Spleen (tissue), 11 donors: ENCODE measurements around the gene GNAT1. TPM values are rescaled to one million over a fixed set of nuclear protein-coding genes. Genes with fewer than 3 reads are reported as not detected.

Experiments used
- DNase-seq: peaks from one replicate; pipeline ENCODE4 v3.0.0-alpha.2; 2020
- H3K27ac ChIP-seq, 8 donors: fragments of 200-600 bp; sonication (generic) in 7 of 8; 1 replicate in 4 of 8; 2 replicates in 4 of 8; pipeline versions ENCODE4 v1.5.0 to v1.8.0; 2016 to 2021; ENCODE audit warnings: inconsistent platforms in 4 of 8, mild to moderate bottlenecking in 4 of 8, moderate library complexity in 1 of 8
- H3K27me3 ChIP-seq, 7 donors: fragments of 200-600 bp; sonication (generic) in 6 of 7; replicated peaks in 1 of 7; 1 replicate in 4 of 7; 2 replicates in 3 of 7; pipeline versions ENCODE4 v1.5.0 to v1.8.0; 2016 to 2021; ENCODE audit warnings: inconsistent platforms in 3 of 7, mild to moderate bottlenecking in 1 of 7
- H3K36me3 ChIP-seq, 6 donors: fragments of 200-600 bp; sonication (generic) in 5 of 6; 1 replicate in 4 of 6; 2 replicates in 2 of 6; pipeline versions ENCODE4 v1.5.0 to v1.8.0; 2016 to 2021; ENCODE audit warnings: inconsistent platforms in 2 of 6
- H3K4me1 ChIP-seq, 6 donors: fragments of 200-600 bp; sonication (generic) in 5 of 6; 1 replicate in 3 of 6; 2 replicates in 3 of 6; pipeline versions ENCODE4 v1.5.0 to v1.8.0; 2016 to 2021; ENCODE audit warnings: inconsistent platforms in 3 of 6
- H3K4me3 ChIP-seq, 8 donors: fragments of 200-600 bp; sonication (generic) in 7 of 8; 1 replicate in 4 of 8; 2 replicates in 4 of 8; pipeline versions ENCODE4 v1.5.0 to v1.8.0; 2016 to 2021; ENCODE audit warnings: inconsistent platforms in 4 of 8, mild to moderate bottlenecking in 4 of 8, moderate library complexity in 2 of 8
- H3K9me3 ChIP-seq, 8 donors: fragments of 200-600 bp; sonication (generic) in 7 of 8; 1 replicate in 4 of 8; 2 replicates in 4 of 8; pipeline versions ENCODE4 v1.5.0 to v1.8.0; 2016 to 2021; ENCODE audit warnings: inconsistent platforms in 4 of 8
- POLR2A ChIP-seq, 3 donors: fragments of 450-650 bp; IDR thresholded peaks; one replicate each; pipeline ENCODE4 v1.5.1; 2017; ENCODE audit warnings: antibody characterized with exemption in 3 of 3, mild to moderate bottlenecking in 1 of 3
- POLR2AphosphoS5 ChIP-seq, 3 donors: sonication (generic); formaldehyde crosslinking; IDR thresholded peaks; one replicate each; pipeline ENCODE4 v1.5.1; 2017; ENCODE audit warnings: antibody characterized with exemption in 3 of 3
- WGBS, 5 donors: extraction: QIAGEN DNeasy Blood & Tissue Kit in 3 of 5; methylation state at CpG; one replicate each; pipeline versions ENCODE4 v1.1.5 to v1.1.7; 2013 to 2018; 5-methylcytosine and 5-hydroxymethylcytosine counted together
- intact Hi-C: fragments of 100-400 bp; cut with DNase I; formaldehyde crosslinking; loops from one replicate; pipeline ENCODE4 v1.15.0; 2023; ENCODE audit warnings: low total_unique reads
- polyA plus RNA-seq, 3 donors: library from polyadenylated mRNA; stranded (reverse); fragments of 200-250 nt; gene quantifications; one replicate each; pipeline ENCODE4 v1.2.1, GENCODE V29; 2013
- total RNA-seq, 7 donors: library from RNA; depleted of rRNA in 3 of 7; stranded (reverse); fragments of >200 nt in 3 of 7; fragmentation: NEBNext Ultra II Directional in 4 of 7; extraction: Animal tissue kit (Norgen Biotek cat#: 25700) in 4 of 7; gene quantifications; one replicate each; pipeline versions ENCODE4 v1.1.0 to v1.2.1, GENCODE V29; 2016 to 2021
- TF ChIP-seq, protein P1 (sequence below), 11 experiments: fragments of 200-600 bp in 7 of 11; fragments of 450-650 bp in 4 of 11; sonication (generic) in 4 of 11; IDR thresholded peaks in 8 of 11; conservative IDR thresholded peaks in 3 of 11; 1 replicate in 7 of 11; 2 replicates in 4 of 11; pipeline versions ENCODE4 v1.4.0 to v1.8.0; 2016 to 2021; ENCODE audit warnings: antibody characterized with exemption in 11 of 11, inconsistent platforms in 4 of 11, mild to moderate bottlenecking in 1 of 11
- donor health status: healthy with polysubstance abuse.
- donor health status: DM: no; HTN: no; CAD: no; lungs with moderate emphysema.
- donor health status: DM: no; HTN: no; CAD: no.
- donor health status: Bipolar disorder and iron deficiency.
- donor health status: healthy.
- donor health status: DM: no; HTN: no; CAD: no.
- donor health status: DM: yes; HTN: yes; CAD: no.

GNAT1 gene
- total and polyA plus RNA-seq, 10 donors, result 0.05 to 0.44 (median 0.18) TPM; not detected in 7

- Histone ChIP-seq H3K4me1 (peaks cover 0 to 13% (median 3%) of the 10 kb centered on the region in 6 donors), H3K9me3 (no peaks in the 10 kb centered on the region), H3K4me3 (no peak overlapping the region), H3K27ac (no peak overlapping the region), H3K27me3 (no peaks in the 10 kb centered on the region), H3K36me3 (peaks cover 0 to 71% (median 21%) of the 10 kb centered on the region in 6 donors)
- DNase-seq, result no peak
- no peak for TF ChIP-seq POLR2AphosphoS5 (IDR thresholded peaks at IDR 0.05)
- TF ChIP-seq POLR2A (IDR thresholded peaks at IDR 0.05), result no peak
- TF ChIP-seq, protein P1, sequence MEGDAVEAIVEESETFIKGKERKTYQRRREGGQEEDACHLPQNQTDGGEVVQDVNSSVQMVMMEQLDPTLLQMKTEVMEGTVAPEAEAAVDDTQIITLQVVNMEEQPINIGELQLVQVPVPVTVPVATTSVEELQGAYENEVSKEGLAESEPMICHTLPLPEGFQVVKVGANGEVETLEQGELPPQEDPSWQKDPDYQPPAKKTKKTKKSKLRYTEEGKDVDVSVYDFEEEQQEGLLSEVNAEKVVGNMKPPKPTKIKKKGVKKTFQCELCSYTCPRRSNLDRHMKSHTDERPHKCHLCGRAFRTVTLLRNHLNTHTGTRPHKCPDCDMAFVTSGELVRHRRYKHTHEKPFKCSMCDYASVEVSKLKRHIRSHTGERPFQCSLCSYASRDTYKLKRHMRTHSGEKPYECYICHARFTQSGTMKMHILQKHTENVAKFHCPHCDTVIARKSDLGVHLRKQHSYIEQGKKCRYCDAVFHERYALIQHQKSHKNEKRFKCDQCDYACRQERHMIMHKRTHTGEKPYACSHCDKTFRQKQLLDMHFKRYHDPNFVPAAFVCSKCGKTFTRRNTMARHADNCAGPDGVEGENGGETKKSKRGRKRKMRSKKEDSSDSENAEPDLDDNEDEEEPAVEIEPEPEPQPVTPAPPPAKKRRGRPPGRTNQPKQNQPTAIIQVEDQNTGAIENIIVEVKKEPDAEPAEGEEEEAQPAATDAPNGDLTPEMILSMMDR (IDR thresholded peaks at IDR 0.05 in 8 of 11, conservative IDR thresholded peaks at IDR 0.05 in 3 of 11), result no peak
- intact Hi-C loops, result loop anchor here (5.0 kb wide), 1 partner anchor 64 kb away; no protein-coding TSS in a partner anchor
- WGBS, 5 donors, result 91 to 96% (median 94%) methylated on average over 4 to 10 of the region's 10 CpGs
Measured at GRCh38 chr3:50186096-50186495, 5.3 kb upstream of the GNAT1 start.

GRCh38 chr3:50187750-50188149 is 3.7 kb upstream of the GNAT1 start:
- Histone ChIP-seq H3K36me3 (peaks cover 0 to 58% (median 18%) of the 10 kb centered on the region in 6 donors), H3K4me1 (peaks cover 0 to 21% (median 10%) of the 10 kb centered on the region in 6 donors), H3K4me3 (no peak overlapping the region), H3K27me3 (peaks cover 0 to 12% (median 1%) of the 10 kb centered on the region in 7 donors), H3K27ac (no peak overlapping the region), H3K9me3 (no peaks in the 10 kb centered on the region)
- 87 to 96% (median 92%) methylated on average over 17 to 19 of the region's 19 CpGs for WGBS, 5 donors
- intact Hi-C loops, result loop anchor here (5.0 kb wide), 1 partner anchor 65 kb away; no protein-coding TSS in a partner anchor
- no peak for DNase-seq
- TF ChIP-seq POLR2AphosphoS5 (IDR thresholded peaks at IDR 0.05), result peak in 1 of 3 donors; percentile 8
- no peak for TF ChIP-seq POLR2A (IDR thresholded peaks at IDR 0.05)
- TF ChIP-seq, protein P1 (IDR thresholded peaks at IDR 0.05 in 8 of 11, conservative IDR thresholded peaks at IDR 0.05 in 3 of 11), result no peak

DNA sequence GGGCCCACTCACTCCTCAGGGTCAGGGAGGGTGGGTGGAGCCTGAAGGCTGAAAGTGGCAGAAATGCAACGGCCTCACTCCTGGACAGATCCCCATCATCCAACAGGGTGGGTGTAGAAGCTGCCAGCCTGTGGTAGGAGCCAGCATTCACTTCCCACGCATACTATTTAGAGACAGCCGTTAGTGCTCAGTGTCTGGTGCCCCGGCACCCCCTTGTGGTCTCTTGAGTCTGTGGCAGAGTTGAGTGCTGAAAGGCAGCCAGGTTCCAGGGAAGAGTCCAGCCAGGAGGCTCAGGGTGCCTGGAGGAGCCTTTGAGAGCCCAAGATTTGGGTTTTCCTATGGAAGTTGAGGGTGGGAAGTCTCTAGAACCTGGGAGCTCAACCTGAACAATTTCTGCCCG is 2.1 kb upstream of the GNAT1 start:
- no peaks in the 10 kb centered on the region for H3K9me3 ChIP-seq
- 11 to 20% (median 16%) methylated on average over 5 of the region's 5 CpGs for WGBS, 5 donors
- peaks cover 4 to 36% (median 24%) of the 10 kb centered on the region in 6 donors for H3K4me1 ChIP-seq
- no peak for DNase-seq
- TF ChIP-seq, protein P1 (IDR thresholded peaks at IDR 0.05 in 8 of 11, conservative IDR thresholded peaks at IDR 0.05 in 3 of 11), result peak in 9 of 11 experiments; percentile 36 to 76 (median 66)
- TF ChIP-seq POLR2A (IDR thresholded peaks at IDR 0.05) (no peak), POLR2AphosphoS5 (IDR thresholded peaks at IDR 0.05) (peak; percentile 7 to 62 (median 56))
- H3K36me3 ChIP-seq, result peaks cover 0 to 43% (median 13%) of the 10 kb centered on the region in 6 donors
- H3K27me3 ChIP-seq, result peaks cover 9 to 27% (median 16%) of the 10 kb centered on the region in 7 donors
- H3K27ac ChIP-seq, result no peak overlapping the region
- H3K4me3 ChIP-seq, result no peak overlapping the region
- intact Hi-C loops, result loop anchor here (5.0 kb wide), 1 partner anchor 67 kb away; no protein-coding TSS in a partner anchor

GRCh38 chr3:50189989-50190388 is 1.4 kb upstream of the GNAT1 start:
- Histone ChIP-seq H3K4me3 (no peak overlapping the region), H3K4me1 (peaks cover 10 to 43% (median 31%) of the 10 kb centered on the region in 6 donors), H3K36me3 (peaks cover 0 to 36% (median 7%) of the 10 kb centered on the region in 6 donors), H3K27ac (no peak overlapping the region), H3K27me3 (peaks cover 9 to 34% (median 23%) of the 10 kb centered on the region in 7 donors), H3K9me3 (no peaks in the 10 kb centered on the region)
- WGBS, 5 donors, result 86 to 92% (median 90%) methylated on average over 7 of the region's 7 CpGs
- no peak for DNase-seq
- no peak for TF ChIP-seq POLR2A (IDR thresholded peaks at IDR 0.05)
- TF ChIP-seq POLR2AphosphoS5 (IDR thresholded peaks at IDR 0.05), result peak in 1 of 3 donors; percentile 42
- intact Hi-C loops, result loop anchor here (2.0 to 5.0 kb wide), 3 partner anchors 37 to 83 kb away; no protein-coding TSS in a partner anchor
